HG03432 (cell line): ENCODE measurements around the gene ALG9.
"Not testable (repeated sequence)": the region's sequence is repeated elsewhere in the genome, so short reads cannot be mapped to it uniquely, and the experiment has no call there.

Source experiments
- ATAC-seq: cut with Tn5 transposase; IDR thresholded peaks from one replicate; pipeline ENCODE4 v1.9.1; 2021; ENCODE audit warnings: mild to moderate bottlenecking, moderate library complexity; ENCODE audit not compliant: unreplicated experiment

Gene ALG9

DNA sequence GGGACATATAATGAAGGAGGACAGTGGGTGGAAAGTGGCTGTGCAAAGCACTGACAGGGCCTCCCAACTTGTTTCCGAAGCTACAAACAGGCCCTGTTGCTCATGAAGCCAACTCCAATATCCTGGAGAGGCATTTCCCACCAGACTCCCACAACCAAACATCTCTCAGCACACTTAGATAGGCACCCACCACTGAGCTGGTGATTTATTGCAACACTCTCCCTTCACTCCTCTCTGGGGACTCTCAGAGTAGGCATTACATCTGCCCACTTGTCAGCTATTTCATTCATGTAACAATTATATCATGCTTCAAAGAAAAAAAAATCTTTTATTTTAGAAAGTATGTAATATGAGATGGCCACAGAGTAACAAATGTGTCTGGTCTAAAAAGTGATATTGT, 73.1 kb downstream of the ALG9 start:
- ATAC-seq = no peak

DNA sequence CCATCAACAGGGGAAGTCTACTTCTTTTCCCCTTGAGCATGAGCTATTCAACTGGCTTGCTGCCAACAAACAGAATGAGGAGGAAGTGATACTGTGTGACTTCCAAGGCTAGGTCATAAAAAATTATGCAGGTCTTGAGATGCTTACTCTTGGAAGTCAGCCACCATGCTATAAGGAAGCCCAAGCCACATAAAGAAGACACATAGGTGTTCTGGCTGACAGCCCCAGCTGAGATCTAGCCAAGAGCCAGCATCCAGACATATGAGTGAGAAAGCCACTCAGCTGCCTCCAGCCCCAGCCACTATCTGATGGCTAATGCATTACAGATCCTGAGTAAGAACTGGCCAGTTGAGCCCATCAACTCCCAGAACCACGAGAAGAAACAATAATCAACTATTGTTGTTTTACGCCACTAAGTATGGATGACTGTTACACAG, 74.2 kb downstream of the ALG9 start:
- peak; percentile 66 for ATAC-seq

DNA sequence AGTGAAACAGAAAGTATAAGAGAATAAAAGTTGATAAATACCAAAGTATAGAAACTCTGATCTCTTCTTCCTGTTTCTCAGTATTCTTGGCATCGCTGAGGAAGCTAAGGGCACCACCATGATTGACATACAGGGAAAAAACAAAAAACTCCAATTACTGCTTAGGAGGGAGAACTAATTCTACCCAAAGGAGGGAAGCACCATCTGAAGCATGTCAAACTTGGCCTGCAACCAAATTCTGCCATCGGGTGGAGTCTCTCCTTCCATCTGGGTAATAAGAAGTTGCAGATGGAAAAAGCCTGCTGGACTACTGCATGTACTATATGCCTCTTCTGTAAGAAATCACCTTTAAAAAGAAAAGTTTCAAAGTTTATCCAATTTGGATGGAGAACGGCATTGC, 74.7 kb downstream of the ALG9 start:
- ATAC-seq = no peak

DNA sequence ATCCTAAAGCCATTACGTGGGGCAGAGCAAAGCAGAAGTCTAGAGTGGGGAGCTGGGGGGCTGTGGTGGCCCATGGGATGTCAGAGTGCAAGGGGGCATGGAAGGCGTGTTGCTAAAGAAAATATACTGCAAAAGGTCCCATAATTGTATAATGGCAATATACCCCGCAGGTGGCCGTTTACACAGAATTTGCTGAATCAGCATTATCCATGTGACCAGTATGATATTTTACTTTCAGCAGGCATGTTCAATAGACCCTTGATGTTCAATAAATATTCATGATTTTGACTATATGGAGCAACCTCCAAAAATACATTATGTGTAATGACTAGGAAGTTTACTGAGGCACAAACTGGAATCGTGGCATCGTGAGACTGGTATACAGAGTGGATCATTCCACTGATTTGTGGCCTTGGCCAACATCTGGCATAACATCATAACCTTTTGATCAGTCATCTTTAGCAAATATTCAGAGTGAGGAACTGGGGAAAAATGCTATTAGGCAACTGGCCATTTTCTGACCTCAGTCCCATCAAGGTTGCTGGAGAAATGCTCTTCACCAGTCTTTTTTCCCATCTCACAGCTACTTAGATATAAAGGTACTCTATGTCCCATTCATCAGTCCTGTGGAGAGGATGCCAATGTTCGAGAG, 75.9 kb downstream of the ALG9 start:
- ATAC-seq = no peak

DNA sequence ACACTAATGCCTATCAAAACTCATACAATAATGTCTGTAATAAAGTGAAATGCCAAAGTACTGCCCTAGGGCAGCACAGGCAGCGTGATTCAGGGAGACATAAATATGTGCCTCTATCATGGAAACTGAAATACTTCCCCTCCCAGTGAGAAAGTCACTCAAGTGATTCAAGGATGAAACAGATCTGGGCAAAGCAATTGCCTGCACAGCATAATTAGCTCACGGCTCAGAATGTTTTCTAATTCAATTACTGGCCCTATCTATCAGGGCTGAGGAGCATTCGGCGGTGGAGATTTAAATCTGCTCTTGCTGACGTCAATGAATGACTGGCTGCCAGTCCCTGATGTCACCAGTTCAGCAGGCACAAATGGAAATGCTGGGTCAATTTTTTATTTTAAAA, 77.5 kb downstream of the ALG9 start:
- ATAC-seq = no peak

DNA sequence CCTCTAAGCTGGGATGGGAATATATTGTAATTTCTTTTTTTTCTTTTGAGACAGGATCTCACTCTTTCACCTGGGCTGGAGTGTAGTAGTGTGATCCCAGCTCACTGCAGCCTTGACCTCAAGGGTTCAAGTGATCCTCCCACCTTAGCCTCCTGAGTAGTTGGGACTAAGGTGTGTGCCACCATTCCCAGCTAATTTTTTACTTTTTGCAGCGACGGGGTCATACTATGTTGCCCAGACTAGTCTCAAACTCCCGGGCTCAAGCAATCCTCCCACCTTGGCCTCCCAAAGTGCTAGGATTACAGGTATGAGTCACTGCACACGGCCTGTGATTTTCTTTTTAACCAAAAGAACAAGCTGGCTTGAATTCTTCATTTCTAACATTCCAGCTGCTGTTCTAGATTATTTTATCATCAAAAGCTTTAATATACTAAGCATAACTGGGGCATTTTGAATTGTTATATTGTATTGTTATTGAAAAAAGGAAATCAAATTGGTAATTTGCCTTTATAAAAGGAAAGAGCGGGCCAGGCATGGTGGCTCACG, 78.4 kb downstream of the ALG9 start:
- ATAC-seq = no peak

DNA sequence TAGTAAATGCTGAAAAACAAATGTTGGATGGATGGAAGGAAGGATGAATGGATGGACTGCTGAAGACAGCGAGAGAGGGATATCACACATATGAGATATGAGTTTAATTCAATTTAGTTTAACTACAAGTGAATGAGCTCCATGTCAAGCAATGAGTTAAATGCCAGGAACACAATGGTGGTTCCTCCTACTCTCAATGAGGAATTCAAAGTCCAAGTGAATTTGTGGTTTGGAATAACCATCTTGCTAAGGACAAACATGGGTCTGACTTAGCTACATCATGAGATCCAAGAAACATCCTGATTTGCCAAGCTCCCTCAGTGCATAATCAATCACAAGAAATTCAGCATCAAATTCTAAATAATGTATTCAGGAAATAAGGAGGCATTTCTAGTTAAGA, 79.1 kb downstream of the ALG9 start:
- no peak for ATAC-seq

DNA sequence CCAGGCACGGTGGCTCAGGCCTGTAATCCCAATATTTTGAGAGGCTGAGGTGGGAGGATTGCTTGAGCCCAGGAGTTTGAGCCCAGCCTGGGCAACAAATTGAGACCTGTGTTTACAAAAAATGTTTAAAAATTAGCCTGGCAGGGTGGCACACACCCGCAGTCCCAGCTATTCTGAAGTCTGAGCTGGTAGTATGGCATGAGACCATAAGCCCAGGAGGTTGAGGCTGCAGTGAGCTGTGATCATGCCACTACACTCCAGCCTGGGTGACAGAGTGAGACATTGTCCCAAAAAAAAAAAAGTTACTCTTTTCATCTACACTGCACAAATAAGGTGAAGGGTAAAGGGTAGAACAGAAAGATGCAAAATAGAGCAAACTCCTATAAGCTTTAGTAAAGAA, 82.9 kb downstream of the ALG9 start:
- ATAC-seq = no peak

DNA sequence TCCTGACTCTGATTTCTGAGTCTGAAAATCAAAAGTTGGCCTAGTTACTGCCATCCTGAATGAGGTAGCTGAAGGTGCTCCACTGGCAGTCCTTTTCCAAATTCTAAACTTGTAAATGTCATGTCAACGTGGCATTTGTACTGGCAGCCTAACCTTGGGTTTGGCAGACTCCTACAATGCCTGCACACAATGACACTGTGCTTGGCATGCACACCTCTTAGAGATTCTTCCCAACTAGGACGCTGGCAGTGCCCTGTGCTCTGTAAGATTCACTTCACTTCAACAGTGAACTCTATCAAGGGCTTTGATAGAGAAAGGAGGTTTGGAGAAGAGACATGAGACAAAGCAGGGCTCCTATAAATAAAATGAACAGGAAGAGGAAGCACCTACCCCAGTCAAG, 83.3 kb downstream of the ALG9 start:
- no peak for ATAC-seq

DNA sequence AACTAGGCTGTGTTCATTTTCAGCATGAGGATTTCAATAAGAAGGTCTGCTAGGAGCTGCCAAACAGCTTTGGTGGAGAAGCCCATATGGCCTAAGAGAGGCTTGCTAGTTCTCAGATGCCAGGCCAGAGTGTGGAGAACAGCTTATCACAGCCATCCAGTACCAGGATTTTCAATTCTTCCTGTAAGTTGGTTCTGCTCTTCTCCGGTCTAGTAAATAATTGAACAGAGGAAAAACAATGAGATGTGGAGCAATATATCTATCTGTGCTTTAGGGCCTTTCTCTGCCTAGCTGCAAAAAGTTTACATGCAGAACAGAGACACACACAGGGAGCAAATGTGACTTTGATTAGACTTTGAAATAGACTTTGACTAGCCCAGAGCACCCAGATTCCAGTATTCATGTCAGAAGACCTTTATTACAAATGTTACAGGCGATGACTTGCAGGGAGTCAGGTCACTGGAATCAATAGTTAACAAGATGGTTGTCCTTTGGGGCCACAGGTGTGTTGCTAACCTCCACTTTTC, 85.4 kb downstream of the ALG9 start:
- no peak for ATAC-seq

DNA sequence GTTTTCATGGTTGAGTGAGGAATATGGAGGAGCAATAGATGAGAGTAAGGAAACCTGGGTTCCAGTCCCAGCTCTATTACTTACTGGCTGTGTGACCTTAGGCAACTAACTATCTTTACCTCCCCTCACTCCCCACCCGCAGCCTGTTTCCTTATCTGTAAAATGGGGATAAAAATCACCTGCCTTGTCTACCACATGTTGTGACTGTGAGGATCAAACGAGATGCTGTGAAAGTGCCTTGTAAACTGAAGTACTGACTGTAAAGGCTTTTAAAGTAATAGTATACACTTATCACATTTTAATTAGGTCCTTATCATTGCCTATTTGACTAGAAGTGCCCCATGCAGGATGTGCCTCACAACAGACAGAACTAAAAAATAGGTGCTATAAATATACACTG, 86.3 kb downstream of the ALG9 start:
- no peak for ATAC-seq

DNA sequence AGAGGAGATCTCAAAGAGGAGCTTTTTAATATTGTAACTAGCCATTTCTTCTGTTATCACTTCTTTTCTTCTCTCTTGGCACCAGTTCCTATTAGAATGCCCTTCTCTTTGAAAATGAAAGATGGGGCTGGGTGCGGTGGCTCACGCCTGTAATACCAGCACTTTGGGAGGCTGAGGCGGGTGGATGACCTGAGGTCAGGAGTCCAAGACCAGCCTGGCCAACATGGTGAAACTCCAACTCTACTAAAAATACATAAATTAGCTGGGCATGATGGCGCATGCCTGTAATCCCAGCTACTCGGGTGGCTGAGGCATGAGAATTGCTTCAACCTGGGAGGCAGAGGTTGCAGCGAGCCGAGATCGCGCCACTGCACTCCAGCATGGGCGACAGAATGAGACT, 87.1 kb downstream of the ALG9 start:
- not testable (repeated sequence) for ATAC-seq

DNA sequence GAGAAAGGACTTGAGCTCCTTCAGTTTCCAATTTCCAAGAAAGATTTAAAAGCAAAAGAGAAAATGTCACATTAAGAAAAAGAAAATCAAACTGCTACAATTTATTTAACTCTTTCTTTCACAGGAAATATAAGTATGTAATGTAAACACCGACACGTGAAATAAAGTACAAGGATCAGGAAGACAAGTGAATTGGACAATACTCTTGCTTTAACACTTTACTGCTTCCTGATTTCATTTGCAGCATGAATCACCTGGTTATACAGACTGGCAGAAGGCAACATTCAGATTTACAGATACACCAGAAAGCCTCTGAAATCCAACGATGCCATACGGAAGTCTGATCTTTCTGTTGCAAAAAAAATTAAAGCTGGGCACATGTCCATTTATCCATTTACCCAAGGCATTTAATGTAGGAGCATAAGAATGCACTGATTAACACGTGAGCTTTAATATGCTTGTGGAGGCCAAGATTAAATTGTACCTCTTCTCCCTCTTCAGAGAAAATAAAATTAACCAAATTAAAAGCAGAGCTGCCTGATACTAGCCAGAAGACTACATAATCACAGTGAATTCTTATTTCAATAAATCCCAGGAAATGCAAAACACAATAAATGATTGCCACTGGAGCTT, 89.2 kb downstream of the ALG9 start:
- ATAC-seq = no peak

DNA sequence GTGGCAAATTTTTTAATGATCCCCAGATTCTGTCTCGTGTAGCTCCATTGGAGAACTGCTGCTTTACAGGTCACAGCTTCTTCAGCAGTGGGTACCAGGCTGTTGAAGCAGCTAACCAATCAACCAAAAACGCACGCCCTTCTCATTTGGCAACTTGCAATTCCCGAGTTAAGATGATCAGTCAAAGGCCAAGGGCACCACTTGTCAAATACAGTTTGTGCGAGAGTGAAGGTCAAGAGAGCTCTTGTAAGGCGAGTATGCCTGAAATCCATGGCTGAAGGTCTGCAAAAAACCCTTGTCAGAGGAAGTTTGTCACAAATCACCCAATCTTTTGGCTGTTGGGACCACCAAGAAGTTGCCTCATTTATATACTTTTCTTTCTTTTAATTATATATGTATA, 92.3 kb downstream of the ALG9 start:
- no peak for ATAC-seq

DNA sequence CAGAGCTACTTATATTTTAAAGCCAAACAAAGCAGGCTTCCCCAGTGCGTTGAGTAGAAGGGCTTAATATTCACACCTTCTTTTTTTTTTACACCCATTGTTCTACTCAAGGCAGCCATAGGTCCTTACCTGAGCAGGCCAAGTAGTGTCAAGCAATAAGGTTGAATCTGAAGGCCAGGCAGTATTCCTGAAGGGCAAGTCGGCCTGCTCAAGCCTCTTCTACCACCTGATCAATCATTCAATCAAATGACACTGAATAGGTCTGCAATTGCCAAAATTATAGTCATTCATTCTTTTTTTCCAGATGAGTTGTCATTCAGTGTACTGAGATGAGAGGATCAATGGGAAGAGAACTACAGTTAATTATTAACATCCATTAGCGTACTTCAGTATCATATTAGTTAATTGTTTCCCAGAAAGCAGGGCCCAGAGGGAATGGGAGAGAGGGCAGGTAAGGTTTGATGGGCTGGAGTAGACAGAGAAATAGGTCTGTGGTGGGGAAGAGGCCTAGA, 93.3 kb downstream of the ALG9 start:
- ATAC-seq = no peak

DNA sequence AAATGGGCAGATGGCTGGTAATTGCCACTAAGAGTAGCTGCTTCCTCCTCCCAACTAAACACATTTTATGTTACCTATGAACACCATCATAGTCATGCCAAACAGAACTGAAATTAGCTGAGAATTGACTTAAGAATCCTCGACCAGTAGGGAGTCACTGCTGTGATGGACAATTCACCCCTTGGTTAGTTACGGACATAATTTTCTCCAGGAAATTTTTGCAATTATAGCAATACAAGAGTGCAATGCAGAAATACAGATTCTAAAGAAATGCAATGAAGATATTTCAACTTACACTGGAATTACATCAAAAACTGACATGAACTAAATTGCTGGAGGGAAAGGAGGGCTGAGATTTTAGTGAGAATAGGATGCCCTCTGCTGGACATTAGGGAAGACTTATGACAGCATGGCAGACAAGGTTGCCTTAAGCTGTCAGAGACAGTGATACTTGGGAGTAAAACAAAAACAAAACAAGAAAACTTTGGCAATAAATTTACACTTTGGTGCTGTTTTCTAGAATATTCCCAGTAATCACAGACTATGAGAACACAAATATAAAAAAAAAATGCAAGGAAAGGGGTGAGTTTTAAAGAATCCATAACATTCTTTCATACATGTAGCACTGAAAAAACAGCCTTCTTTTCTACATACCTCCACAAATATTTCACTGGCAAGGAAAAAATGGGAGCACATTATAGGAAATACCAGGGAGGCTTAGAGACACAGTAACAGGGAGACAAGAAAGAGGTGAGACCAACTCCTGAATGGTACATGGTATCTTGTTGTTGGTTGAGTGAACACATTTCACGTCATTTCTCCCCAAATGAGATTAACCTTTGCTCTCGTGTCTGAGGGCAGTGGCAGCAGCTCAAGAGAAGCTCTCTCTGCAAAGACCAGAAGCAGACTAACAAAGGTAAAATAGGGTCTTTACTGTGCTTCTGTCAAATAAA, 94.0 kb downstream of the ALG9 start:
- peak; percentile 63 for ATAC-seq

DNA sequence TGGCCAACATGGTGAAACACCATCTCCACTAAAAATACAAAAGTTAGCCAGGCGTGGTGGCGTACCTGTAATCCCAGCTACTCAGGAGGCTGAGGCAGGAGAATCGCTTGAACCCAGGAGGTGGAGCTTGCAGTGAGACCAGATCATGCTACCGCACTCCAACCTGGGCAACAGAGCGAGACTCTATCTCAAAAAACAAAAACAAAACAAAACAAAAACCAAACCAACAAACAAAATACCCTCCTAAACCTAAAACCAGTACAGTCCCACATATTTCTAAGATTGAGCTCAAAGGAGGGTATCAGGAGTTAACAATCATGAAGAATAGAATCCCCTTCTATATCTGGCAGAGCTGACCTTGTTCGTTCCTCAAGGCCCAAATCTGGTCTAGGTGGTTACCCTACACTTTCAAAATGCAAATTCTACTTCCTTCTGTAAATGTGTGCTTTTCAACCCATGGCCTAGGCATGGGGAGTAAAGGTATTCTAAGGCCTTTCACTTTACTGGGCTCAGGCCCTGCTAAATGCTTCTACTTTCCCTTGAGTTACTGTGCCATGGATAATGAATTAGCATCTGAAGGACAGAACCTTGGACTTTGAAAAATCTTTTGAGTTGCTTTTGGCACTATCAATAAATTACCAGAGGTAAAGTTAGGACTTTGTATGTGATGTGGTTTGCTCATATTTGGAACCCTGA, 94.8 kb downstream of the ALG9 start:
- peak; percentile 98 for ATAC-seq

DNA sequence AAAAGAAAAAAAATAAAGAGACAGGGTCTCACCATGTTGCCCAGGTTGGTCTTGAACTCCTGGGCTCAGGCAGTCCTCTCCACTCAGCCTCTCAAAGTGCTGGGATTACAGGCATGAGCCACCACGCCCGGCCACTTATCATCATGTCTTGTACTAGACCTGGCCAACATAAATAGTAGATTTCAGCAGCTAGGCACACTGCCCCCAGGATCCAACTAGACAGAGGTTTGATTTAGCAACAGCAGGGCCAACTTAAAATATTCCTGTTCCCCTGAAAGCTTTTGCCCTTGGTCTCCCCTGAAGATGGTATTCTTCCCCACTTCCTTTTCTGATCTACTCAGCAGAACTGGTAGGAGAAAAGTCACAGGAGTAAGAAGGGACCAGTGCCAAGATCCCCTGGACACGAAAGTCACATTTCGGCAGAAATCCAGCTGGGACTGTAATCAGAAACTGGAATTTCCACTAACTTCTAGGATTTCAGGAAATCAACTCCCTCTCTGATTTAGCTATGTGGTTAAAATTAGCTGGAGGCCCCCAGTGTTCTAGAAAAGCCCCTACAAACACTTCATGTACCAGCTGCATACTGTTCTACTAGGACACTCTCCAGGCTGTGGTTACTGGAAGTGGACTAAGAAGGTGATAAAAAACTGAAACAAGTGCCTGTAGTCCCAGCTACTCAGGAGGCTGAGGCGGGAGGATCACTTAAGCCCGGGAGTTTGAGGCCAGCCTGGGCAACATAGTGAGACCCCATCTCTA, 96.2 kb downstream of the ALG9 start:
- ATAC-seq = no peak

DNA sequence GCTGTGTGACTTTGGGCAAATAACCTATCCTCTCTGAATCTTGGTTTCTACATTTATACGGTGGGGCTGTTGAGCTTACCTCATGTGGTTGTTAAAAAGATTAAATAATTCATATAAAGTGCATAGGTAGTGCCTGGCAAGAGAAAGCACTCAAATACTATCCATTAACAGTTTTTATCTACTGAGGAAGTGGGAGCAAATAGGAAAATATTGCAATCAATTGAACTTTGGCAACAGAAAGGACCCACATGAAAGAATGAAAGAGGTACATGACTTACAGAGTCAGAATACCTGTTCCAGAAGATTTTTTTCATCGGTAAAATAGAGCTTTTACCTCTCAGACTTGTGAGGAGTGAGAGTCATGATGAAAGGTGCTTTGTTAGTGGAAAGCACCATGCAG, 98.8 kb downstream of the ALG9 start:
- ATAC-seq = no peak

DNA sequence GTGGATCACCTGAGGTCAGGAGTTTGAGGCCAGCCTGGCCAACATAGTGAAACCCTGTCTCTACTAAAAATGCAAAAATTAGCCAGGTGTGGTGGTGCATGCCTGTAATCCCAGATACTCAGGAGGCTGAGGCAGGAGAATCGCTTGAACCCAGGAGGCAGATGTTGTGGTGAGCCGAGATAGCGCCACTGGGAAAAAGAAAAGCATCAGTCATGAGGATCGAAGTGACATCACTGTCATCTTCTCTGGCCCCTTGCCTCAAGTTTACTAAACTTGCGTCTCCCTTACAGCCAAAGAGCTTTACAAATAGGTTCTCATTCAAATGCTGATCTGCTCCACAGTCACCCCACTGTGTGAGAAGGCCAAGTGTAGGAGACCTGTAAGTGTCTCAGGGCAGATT, 100.2 kb downstream of the ALG9 start:
- not testable (repeated sequence) for ATAC-seq
